ENCODE data around the gene SALL1.

The SALL1 gene

DNA sequence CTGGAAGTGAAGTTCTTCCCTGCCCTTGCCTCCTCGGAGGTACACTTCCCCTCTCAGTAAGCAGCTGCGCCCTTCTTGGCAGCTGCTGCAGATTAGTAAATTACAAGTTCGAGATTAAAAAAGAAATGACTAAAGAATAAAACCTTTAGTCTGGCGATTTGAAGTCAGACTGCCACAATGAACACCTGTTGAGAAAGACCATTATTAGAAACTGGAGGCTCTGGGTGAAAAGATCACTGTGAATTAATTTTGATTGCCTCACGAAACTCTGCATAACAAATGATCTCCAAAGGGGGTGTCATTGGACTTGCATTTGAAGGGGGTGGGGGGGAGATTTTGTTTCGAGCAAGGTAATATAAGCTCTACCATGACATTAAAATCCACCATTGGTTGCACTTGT is 39.3 kb downstream of the SALL1 start:
- FAIRE-seq (no peak), DNase-seq (ENCODE audit: insufficient read length, low spot score) (no peak)
- TF ChIP-seq PAX5 (IDR thresholded peaks at IDR 0.05; ENCODE audit: insufficient read depth, low read length, severe bottlenecking) (no peak), POLR2A (IDR thresholded peaks at IDR 0.05; ENCODE audit: low read depth, low read length) (no peak), POU2F2 (IDR thresholded peaks at IDR 0.05; ENCODE audit: low read depth, low read length) (no peak), POLR2AphosphoS5 (IDR thresholded peaks at IDR 0.05; ENCODE audit: low read depth, low read length) (no peak), SPI1 (IDR thresholded peaks at IDR 0.05; ENCODE audit: low read depth, low read length) (no peak)

- no peak for TF ChIP-seq POLR2AphosphoS5 (IDR thresholded peaks at IDR 0.05; ENCODE audit: low read depth, low read length)
- TF ChIP-seq SPI1 (IDR thresholded peaks at IDR 0.05; ENCODE audit: low read depth, low read length) = no peak
- TF ChIP-seq PAX5 (IDR thresholded peaks at IDR 0.05; ENCODE audit: insufficient read depth, low read length, severe bottlenecking) = no peak
- no peak for TF ChIP-seq POU2F2 (IDR thresholded peaks at IDR 0.05; ENCODE audit: low read depth, low read length)
- no peak for TF ChIP-seq POLR2A (IDR thresholded peaks at IDR 0.05; ENCODE audit: low read depth, low read length)
- TF ChIP-seq TAF1 (IDR thresholded peaks at IDR 0.05; ENCODE audit: low read depth, low read length) = no peak
- DNase-seq (ENCODE audit: insufficient read length, low spot score) (no peak), FAIRE-seq (no peak)
Observed at GRCh38 chr16:51110700-51111157, 40.3 kb downstream of the SALL1 start.

DNA sequence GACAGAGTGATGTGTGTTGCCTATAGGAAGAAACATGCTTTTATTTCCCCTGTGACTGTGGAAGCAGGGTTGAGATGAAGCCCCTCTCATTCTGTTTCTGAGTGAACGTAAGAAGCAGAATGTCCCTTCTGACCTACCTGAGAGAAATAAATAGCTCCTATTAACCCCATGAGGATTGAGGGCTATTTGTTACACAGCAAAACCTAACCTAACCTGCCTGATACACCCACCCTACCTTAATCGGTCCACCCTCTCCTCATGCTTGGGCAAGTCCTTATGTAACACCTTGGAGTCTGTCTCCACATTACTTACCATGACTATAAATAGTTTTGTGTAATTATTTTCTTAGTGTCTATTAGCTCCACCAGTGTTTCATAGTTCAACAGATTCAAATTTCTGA is 41.9 kb downstream of the SALL1 start:
- FAIRE-seq (no peak), DNase-seq (ENCODE audit: insufficient read length, low spot score) (no peak)
- no peak for TF ChIP-seq SPI1 (IDR thresholded peaks at IDR 0.05; ENCODE audit: low read depth, low read length)
- TF ChIP-seq POU2F2 (IDR thresholded peaks at IDR 0.05; ENCODE audit: low read depth, low read length) = no peak
- no peak for TF ChIP-seq POLR2A (IDR thresholded peaks at IDR 0.05; ENCODE audit: low read depth, low read length)
- no peak for TF ChIP-seq TAF1 (IDR thresholded peaks at IDR 0.05; ENCODE audit: low read depth, low read length)
- TF ChIP-seq POLR2AphosphoS5 (IDR thresholded peaks at IDR 0.05; ENCODE audit: low read depth, low read length) = no peak
- no peak for TF ChIP-seq PAX5 (IDR thresholded peaks at IDR 0.05; ENCODE audit: insufficient read depth, low read length, severe bottlenecking)

- no peak for TF ChIP-seq POU2F2 (IDR thresholded peaks at IDR 0.05; ENCODE audit: low read depth, low read length)
- TF ChIP-seq POLR2A (IDR thresholded peaks at IDR 0.05; ENCODE audit: low read depth, low read length) = no peak
- TF ChIP-seq SPI1 (IDR thresholded peaks at IDR 0.05; ENCODE audit: low read depth, low read length) = no peak
- no peak for FAIRE-seq
- DNase-seq (ENCODE audit: insufficient read length, low spot score) = no peak
Observed at GRCh38 chr16:51107742-51108141, 43.3 kb downstream of the SALL1 start.

DNA sequence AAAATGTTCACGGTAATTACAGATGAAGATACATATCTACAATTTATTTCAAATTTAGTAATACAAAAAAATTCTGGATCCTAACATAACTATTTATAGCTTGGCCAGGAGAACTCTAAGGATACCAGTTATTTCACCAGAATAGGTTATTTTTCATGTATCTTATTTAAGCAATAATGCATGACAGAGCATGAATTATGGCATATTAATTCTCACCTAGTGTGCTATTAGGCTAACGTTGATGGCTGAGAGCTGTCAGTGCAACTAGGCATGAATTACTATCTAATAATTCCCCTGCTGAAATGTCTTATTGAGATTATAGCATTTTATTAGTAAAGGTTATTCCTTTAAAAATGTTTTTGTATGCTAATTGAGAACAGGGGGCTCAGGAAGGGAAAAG is 44.5 kb downstream of the SALL1 start:
- TF ChIP-seq PAX5 (IDR thresholded peaks at IDR 0.05; ENCODE audit: insufficient read depth, low read length, severe bottlenecking) (no peak), TAF1 (IDR thresholded peaks at IDR 0.05; ENCODE audit: low read depth, low read length) (no peak), POLR2AphosphoS5 (IDR thresholded peaks at IDR 0.05; ENCODE audit: low read depth, low read length) (no peak), POU2F2 (IDR thresholded peaks at IDR 0.05; ENCODE audit: low read depth, low read length) (no peak), POLR2A (IDR thresholded peaks at IDR 0.05; ENCODE audit: low read depth, low read length) (no peak), SPI1 (IDR thresholded peaks at IDR 0.05; ENCODE audit: low read depth, low read length) (no peak)
- FAIRE-seq = no peak
- no peak for DNase-seq (ENCODE audit: insufficient read length, low spot score)

GRCh38 chr16:51103590-51103989 is 47.5 kb downstream of the SALL1 start:
- TF ChIP-seq POU2F2 (IDR thresholded peaks at IDR 0.05; ENCODE audit: low read depth, low read length) (no peak), TAF1 (IDR thresholded peaks at IDR 0.05; ENCODE audit: low read depth, low read length) (no peak), SPI1 (IDR thresholded peaks at IDR 0.05; ENCODE audit: low read depth, low read length) (no peak), POLR2A (IDR thresholded peaks at IDR 0.05; ENCODE audit: low read depth, low read length) (no peak), PAX5 (IDR thresholded peaks at IDR 0.05; ENCODE audit: insufficient read depth, low read length, severe bottlenecking) (no peak), POLR2AphosphoS5 (IDR thresholded peaks at IDR 0.05; ENCODE audit: low read depth, low read length) (no peak)
- FAIRE-seq (no peak), DNase-seq (ENCODE audit: insufficient read length, low spot score) (no peak)

DNA sequence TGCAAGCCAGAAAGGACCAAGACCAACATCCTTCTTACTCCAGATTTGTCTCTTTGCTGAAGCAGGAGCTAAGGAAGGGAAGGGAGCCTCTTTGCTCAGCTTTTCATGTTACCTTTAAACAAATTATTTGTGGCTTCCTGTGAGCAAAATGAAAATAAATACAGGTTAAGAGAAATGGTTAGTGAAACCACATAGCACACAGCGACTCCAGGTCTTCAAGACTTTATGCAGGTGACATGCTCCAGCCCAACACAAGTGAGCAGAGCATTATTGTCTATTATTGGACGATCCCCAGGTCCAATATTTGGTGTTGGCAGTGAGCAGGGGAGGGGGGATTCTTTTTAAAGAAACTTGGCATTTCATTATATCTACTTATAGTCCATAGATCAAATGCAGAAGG is 53.3 kb downstream of the SALL1 start:
- no peak for TF ChIP-seq PAX5 (IDR thresholded peaks at IDR 0.05; ENCODE audit: insufficient read depth, low read length, severe bottlenecking)
- TF ChIP-seq POLR2AphosphoS5 (IDR thresholded peaks at IDR 0.05; ENCODE audit: low read depth, low read length) = no peak
- TF ChIP-seq SPI1 (IDR thresholded peaks at IDR 0.05; ENCODE audit: low read depth, low read length) = no peak
- no peak for TF ChIP-seq POLR2A (IDR thresholded peaks at IDR 0.05; ENCODE audit: low read depth, low read length)
- TF ChIP-seq POU2F2 (IDR thresholded peaks at IDR 0.05; ENCODE audit: low read depth, low read length) = no peak
- TF ChIP-seq TAF1 (IDR thresholded peaks at IDR 0.05; ENCODE audit: low read depth, low read length) = no peak
- no peak for FAIRE-seq
- no peak for DNase-seq (ENCODE audit: insufficient read length, low spot score)

GRCh38 chr16:51095890-51096626 is 55.0 kb downstream of the SALL1 start:
- FAIRE-seq (no peak), DNase-seq (ENCODE audit: insufficient read length, low spot score) (no peak)
- no peak for TF ChIP-seq POLR2AphosphoS5 (IDR thresholded peaks at IDR 0.05; ENCODE audit: low read depth, low read length)
- TF ChIP-seq SPI1 (IDR thresholded peaks at IDR 0.05; ENCODE audit: low read depth, low read length) = no peak
- no peak for TF ChIP-seq PAX5 (IDR thresholded peaks at IDR 0.05; ENCODE audit: insufficient read depth, low read length, severe bottlenecking)
- no peak for TF ChIP-seq POU2F2 (IDR thresholded peaks at IDR 0.05; ENCODE audit: low read depth, low read length)
- no peak for TF ChIP-seq POLR2A (IDR thresholded peaks at IDR 0.05; ENCODE audit: low read depth, low read length)
- TF ChIP-seq TAF1 (IDR thresholded peaks at IDR 0.05; ENCODE audit: low read depth, low read length) = no peak

- FAIRE-seq = no peak
- TF ChIP-seq PAX5 (IDR thresholded peaks at IDR 0.05; ENCODE audit: insufficient read depth, low read length, severe bottlenecking) (no peak), TAF1 (IDR thresholded peaks at IDR 0.05; ENCODE audit: low read depth, low read length) (no peak)
- DNase-seq (ENCODE audit: insufficient read length, low spot score) = no peak
Observed at GRCh38 chr16:51095084-51095881, 55.8 kb downstream of the SALL1 start.
